Activated B cell treated with CpG ODN at 0.5 μM for 24 hours (primary cell): ENCODE measurements around the gene RBM20. TPM values are rescaled to one million over a fixed set of nuclear protein-coding genes. Genes with fewer than 3 reads are reported as not detected.
"Not testable (repeated sequence)": the region's sequence is repeated elsewhere in the genome, so short reads cannot be mapped to it uniquely, and the experiment has no call there.

Experiments
- ATAC-seq: fragments of 200-7000 bp; cut with Tn5 transposase; one replicate; pipeline ENCODE4 v1.10.0; 2021; ENCODE audit warnings: low read depth, mild to moderate bottlenecking, moderate library complexity
- CTCF ChIA-PET: fragments of 350-600 bp; sonication (Branson Sonifier 250); formaldehyde crosslinking; loops from one replicate; lab custom pipeline; 2021; ENCODE audit warnings: antibody characterized with exemption; lab: Charles Lee
- POLR2A ChIA-PET: fragments of 350-600 bp; sonication (Branson Sonifier 250); formaldehyde crosslinking; loops from one replicate; lab custom pipeline; 2021; ENCODE audit warnings: antibody characterized with exemption; lab: Charles Lee
- DNase-seq: peaks from one replicate; pipeline ENCODE4 v3.0.0; 2022
- H3K27ac Mint-ChIP-seq: one replicate; pipeline ENCODE4 v1.8.0; 2020; ENCODE audit warnings: mixed read lengths
- H3K27me3 Mint-ChIP-seq: one replicate; pipeline ENCODE4 v1.8.0; 2021; ENCODE audit warnings: mixed read lengths
- H3K36me3 Mint-ChIP-seq: one replicate; pipeline ENCODE4 v1.8.0; 2021; ENCODE audit warnings: low read depth, mixed read lengths
- H3K4me1 Mint-ChIP-seq: one replicate; pipeline ENCODE4 v1.8.0; 2021; ENCODE audit warnings: mixed read lengths
- H3K4me3 Mint-ChIP-seq: one replicate; pipeline ENCODE4 v1.8.0; 2020; ENCODE audit warnings: mild to moderate bottlenecking, mixed read lengths
- H3K9me3 Mint-ChIP-seq: one replicate; pipeline ENCODE4 v1.8.0; 2020; ENCODE audit warnings: mixed read lengths
- intact Hi-C: fragments of 100-400 bp; cut with micrococcal nuclease; formaldehyde crosslinking; loops from one replicate; pipeline ENCODE4 v1.15.1; 2024
- total RNA-seq: library from RNA; stranded (reverse); gene quantifications from 2 replicates; pipeline ENCODE4 v1.2.3, GENCODE V29; 2022
- TF ChIP-seq, protein P1 (sequence below): fragments of 200-600 bp; IDR thresholded peaks from one replicate; pipeline ENCODE4 v1.8.0; 2022; ENCODE audit warnings: antibody characterized with exemption, mild to moderate bottlenecking

The RBM20 gene
- total RNA-seq, 1 donor from 2014 or later = 0.02 TPM

- CTCF ChIA-PET = no interaction called here
- TF ChIP-seq, protein P1, sequence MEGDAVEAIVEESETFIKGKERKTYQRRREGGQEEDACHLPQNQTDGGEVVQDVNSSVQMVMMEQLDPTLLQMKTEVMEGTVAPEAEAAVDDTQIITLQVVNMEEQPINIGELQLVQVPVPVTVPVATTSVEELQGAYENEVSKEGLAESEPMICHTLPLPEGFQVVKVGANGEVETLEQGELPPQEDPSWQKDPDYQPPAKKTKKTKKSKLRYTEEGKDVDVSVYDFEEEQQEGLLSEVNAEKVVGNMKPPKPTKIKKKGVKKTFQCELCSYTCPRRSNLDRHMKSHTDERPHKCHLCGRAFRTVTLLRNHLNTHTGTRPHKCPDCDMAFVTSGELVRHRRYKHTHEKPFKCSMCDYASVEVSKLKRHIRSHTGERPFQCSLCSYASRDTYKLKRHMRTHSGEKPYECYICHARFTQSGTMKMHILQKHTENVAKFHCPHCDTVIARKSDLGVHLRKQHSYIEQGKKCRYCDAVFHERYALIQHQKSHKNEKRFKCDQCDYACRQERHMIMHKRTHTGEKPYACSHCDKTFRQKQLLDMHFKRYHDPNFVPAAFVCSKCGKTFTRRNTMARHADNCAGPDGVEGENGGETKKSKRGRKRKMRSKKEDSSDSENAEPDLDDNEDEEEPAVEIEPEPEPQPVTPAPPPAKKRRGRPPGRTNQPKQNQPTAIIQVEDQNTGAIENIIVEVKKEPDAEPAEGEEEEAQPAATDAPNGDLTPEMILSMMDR = no peak
- intact Hi-C loops = no loop called here
- Mint-ChIP-seq H3K27me3 (peaks cover 12% of the 10 kb centered on the region), H3K9me3 (no peaks in the 10 kb centered on the region), H3K4me3 (no peak overlapping the region), H3K36me3 (no peaks in the 10 kb centered on the region), H3K27ac (no peak overlapping the region), H3K4me1 (no peaks in the 10 kb centered on the region)
- ATAC-seq (no peak), DNase-seq (no peak)
- POLR2A ChIA-PET = no interaction called here
These were observed 120.8 kb downstream of the RBM20 start for GRCh38 chr10:110764793-110765512.

DNA sequence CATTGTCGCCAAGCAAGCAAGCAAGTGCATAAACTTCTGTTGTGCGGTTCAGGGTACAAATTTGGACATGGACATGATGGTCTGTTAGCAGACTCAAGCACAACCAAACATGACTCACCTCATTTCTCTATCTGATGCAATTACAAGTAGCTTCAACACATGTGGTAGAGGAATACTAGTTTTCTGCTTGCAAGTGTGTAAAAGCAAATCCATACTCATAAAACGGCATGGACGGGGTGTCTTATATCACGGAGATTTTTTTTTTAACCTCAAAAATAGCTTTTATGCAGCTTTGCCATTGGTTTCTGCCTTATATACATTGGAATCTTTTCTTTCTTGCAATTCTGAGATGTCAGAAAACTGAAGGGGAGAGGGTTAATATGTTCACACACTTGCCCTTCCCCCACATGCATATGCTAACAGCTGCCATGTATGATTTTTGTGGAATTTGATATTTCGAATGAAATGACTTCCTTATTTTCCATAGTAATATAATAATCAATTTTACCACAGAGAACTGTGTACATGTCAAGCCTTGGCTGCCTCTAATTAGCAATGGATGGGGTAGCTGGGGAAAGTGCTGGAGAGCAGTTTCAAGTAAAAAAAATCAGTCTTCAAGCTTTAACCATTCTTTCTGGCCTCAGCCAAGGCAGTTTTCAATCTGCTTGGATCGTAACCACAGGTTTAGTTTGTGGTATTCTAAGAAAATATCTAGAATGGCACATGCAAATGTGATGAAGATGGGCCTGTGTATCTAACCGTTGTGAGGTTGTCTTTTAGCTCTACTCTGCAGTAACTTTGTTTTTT is 121.6 kb downstream of the RBM20 start:
- Mint-ChIP-seq H3K27ac (no peak overlapping the region), H3K9me3 (no peaks in the 10 kb centered on the region), H3K4me3 (no peak overlapping the region), H3K4me1 (no peaks in the 10 kb centered on the region), H3K27me3 (peaks cover 12% of the 10 kb centered on the region), H3K36me3 (no peaks in the 10 kb centered on the region)
- no peak for DNase-seq
- TF ChIP-seq, protein P1 = no peak
- intact Hi-C loops = no loop called here
- ChIA-PET CTCF (no interaction called here), POLR2A (no interaction called here)
- ATAC-seq = no peak

- ATAC-seq, H3K9me3 Mint-ChIP-seq, POLR2A ChIA-PET, H3K36me3 Mint-ChIP-seq, H3K27ac Mint-ChIP-seq, H3K4me1 Mint-ChIP-seq, DNase-seq, H3K27me3 Mint-ChIP-seq, H3K4me3 Mint-ChIP-seq, intact Hi-C loops, CTCF ChIA-PET: not testable (repeated sequence)
These were observed 123.5 kb downstream of the RBM20 start for GRCh38 chr10:110767601-110768000.

DNA sequence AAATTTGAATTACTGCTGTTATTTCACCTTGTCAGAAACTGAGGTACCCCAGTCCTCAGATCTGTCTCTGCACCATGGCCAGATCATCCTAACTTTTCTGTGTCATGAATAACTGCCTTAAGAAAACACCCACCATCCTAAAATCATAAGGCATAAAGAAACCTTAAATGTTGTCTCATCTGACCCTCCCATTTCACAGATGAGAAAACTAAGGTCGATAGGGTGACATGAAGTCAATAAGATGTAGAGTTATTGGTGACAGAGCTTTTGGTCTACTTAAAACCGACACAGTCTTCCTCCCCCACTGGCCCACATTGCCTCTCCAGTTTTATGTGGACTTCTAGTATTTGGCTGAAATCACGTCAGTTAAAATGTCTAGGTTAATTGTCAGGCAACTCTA is 126.1 kb downstream of the RBM20 start:
- TF ChIP-seq, protein P1 = no peak
- ChIA-PET CTCF (no interaction called here), POLR2A (interaction anchor here (0.7 kb wide), 1 partner anchor 9 kb away, joined by 3 read pairs; no protein-coding TSS in a partner anchor)
- Mint-ChIP-seq H3K36me3 (no peaks in the 10 kb centered on the region), H3K4me1 (peaks cover 11% of the 10 kb centered on the region), H3K4me3 (no peak overlapping the region), H3K27ac (no peak overlapping the region), H3K27me3 (no peaks in the 10 kb centered on the region), H3K9me3 (no peaks in the 10 kb centered on the region)
- ATAC-seq (no peak), DNase-seq (no peak)
- intact Hi-C loops = no loop called here

GRCh38 chr10:110771486-110771885 is 127.3 kb downstream of the RBM20 start:
- H3K9me3 Mint-ChIP-seq = no peaks in the 10 kb centered on the region
- intact Hi-C loops = no loop called here
- no peaks in the 10 kb centered on the region for H3K27me3 Mint-ChIP-seq
- ChIA-PET CTCF (no interaction called here), POLR2A (no interaction called here)
- TF ChIP-seq, protein P1 = no peak
- H3K4me1 Mint-ChIP-seq = peaks cover 11% of the 10 kb centered on the region
- ATAC-seq (no peak), DNase-seq (no peak)
- H3K27ac Mint-ChIP-seq = no peak overlapping the region
- no peaks in the 10 kb centered on the region for H3K36me3 Mint-ChIP-seq
- H3K4me3 Mint-ChIP-seq = no peak overlapping the region
